GM18498 (cell line): Measurements from ENCODE around the gene MARK1.

Experiments used
- ATAC-seq: cut with Tn5 transposase; IDR thresholded peaks from one replicate; pipeline ENCODE4 v1.9.1; 2021; ENCODE audit warnings: mild to moderate bottlenecking, moderate library complexity; ENCODE audit not compliant: unreplicated experiment

Gene MARK1

GRCh38 chr1:220708936-220709801, 181.2 kb downstream of the MARK1 start:
- ATAC-seq: no peak

- no peak for ATAC-seq
Measured at GRCh38 chr1:220710333-220710732, 182.4 kb downstream of the MARK1 start.

GRCh38 chr1:220711056-220711809, 183.3 kb downstream of the MARK1 start:
- peak; percentile 85 for ATAC-seq
